ENCODE data around the gene KRTAP10-7. TPM values are rescaled to one million over a fixed set of nuclear protein-coding genes. Genes with fewer than 3 reads are reported as not detected.

Gene KRTAP10-7
- total and polyA plus RNA-seq, 2 donors (not counting 1 experiment from before 2014, with no cell fraction given): not detected

GRCh38 chr21:44650973-44651675 is 50.7 kb downstream of the KRTAP10-7 start:
- Histone ChIP-seq H3K4me1 (ENCODE audit: control insufficient read depth, extremely low read depth, insufficient read depth, low read length) (no peaks in the 10 kb centered on the region), H2AFZ (ENCODE audit: low read length) (no peak overlapping the region), H3K79me2 (ENCODE audit: control insufficient read depth, insufficient read depth, low read length) (no peaks in the 10 kb centered on the region), H4K20me1 (ENCODE audit: control insufficient read depth, extremely low read depth, insufficient read depth, low read length) (no peaks in the 10 kb centered on the region), H3K4me2 (ENCODE audit: extremely low read depth, insufficient read depth, low read length) (no peak overlapping the region), H3K27me3 (ENCODE audit: control insufficient read depth, insufficient read depth, low read length) (no peaks in the 10 kb centered on the region), H3K4me3 (replicated peaks in 1 of 4; ENCODE audit: control extremely low read depth in 1 of 4, insufficient read depth in 1 of 4, low read depth in 3 of 4, low read length in 4 of 4) (no peak overlapping the region), H3K9me3 (ENCODE audit: control insufficient read depth, insufficient read depth, low read depth, low read length) (no peaks in the 10 kb centered on the region), H3K9ac (ENCODE audit: insufficient read depth, low read length) (no peak overlapping the region), H3K36me3 (ENCODE audit: control insufficient read depth, insufficient read depth, low read length) (no peaks in the 10 kb centered on the region), H3K27ac (ENCODE audit: insufficient read depth, low read length) (no peak overlapping the region)
- no peak for DNase-seq (ENCODE audit: low read depth in 2 of 2)
- no peak for TF ChIP-seq EZH2 (IDR thresholded peaks at IDR 0.05; ENCODE audit: low read length, missing control alignments)
- no peak for TF ChIP-seq CTCF (conservative IDR thresholded peaks at IDR 0.05 in 1 of 2, IDR thresholded peaks at IDR 0.05 in 1 of 2; ENCODE audit: low read depth in 1 of 2, low read length in 2 of 2)

Other genes with a start within 250 kb of the KRTAP10-7 start
- not detected in 2 replicates for gene TRPM2, start 247.0 kb upstream of the KRTAP10-7 start, total RNA-seq
- not detected in 2 replicates for gene TRPM2, start 247.0 kb upstream of the KRTAP10-7 start, polyA plus RNA-seq
- 0.26 and 0.50 TPM in 2 replicates for gene LRRC3, start 145.1 kb upstream of the KRTAP10-7 start, total RNA-seq
- gene LRRC3, start 145.1 kb upstream of the KRTAP10-7 start, polyA plus RNA-seq: 0.43 and 0.52 TPM in 2 replicates
- not detected in 2 replicates for gene KRTAP10-1, start 60.4 kb upstream of the KRTAP10-7 start, total RNA-seq
- not detected in 2 replicates for gene KRTAP10-1, start 60.4 kb upstream of the KRTAP10-7 start, polyA plus RNA-seq
- not detected in 2 replicates for gene KRTAP10-2, start 49.1 kb upstream of the KRTAP10-7 start, total RNA-seq
- not detected in 2 replicates for gene KRTAP10-2, start 49.1 kb upstream of the KRTAP10-7 start, polyA plus RNA-seq
- not detected in 2 replicates for gene KRTAP10-3, start 41.8 kb upstream of the KRTAP10-7 start, total RNA-seq
- not detected in 2 replicates for gene KRTAP10-3, start 41.8 kb upstream of the KRTAP10-7 start, polyA plus RNA-seq
- gene KRTAP10-4, start 26.9 kb upstream of the KRTAP10-7 start, total RNA-seq: not detected in 2 replicates
- gene KRTAP10-4, start 26.9 kb upstream of the KRTAP10-7 start, polyA plus RNA-seq: not detected in 2 replicates
- gene KRTAP10-5, start 20.0 kb upstream of the KRTAP10-7 start, total RNA-seq: not detected in 2 replicates
- gene KRTAP10-5, start 20.0 kb upstream of the KRTAP10-7 start, polyA plus RNA-seq: not detected in 2 replicates
- gene KRTAP10-6, start 8.1 kb upstream of the KRTAP10-7 start, total RNA-seq: not detected in 2 replicates
- not detected in 2 replicates for gene KRTAP10-6, start 8.1 kb upstream of the KRTAP10-7 start, polyA plus RNA-seq
- gene KRTAP10-8, start 11.5 kb downstream of the KRTAP10-7 start, total RNA-seq: not detected in 2 replicates
- gene KRTAP10-8, start 11.5 kb downstream of the KRTAP10-7 start, polyA plus RNA-seq: not detected in 2 replicates
- not detected in 2 replicates for gene KRTAP10-9, start 26.5 kb downstream of the KRTAP10-7 start, total RNA-seq
- not detected in 2 replicates for gene KRTAP10-9, start 26.5 kb downstream of the KRTAP10-7 start, polyA plus RNA-seq
- gene KRTAP10-10, start 36.8 kb downstream of the KRTAP10-7 start, total RNA-seq: not detected in 2 replicates
- gene KRTAP10-10, start 36.8 kb downstream of the KRTAP10-7 start, polyA plus RNA-seq: not detected in 2 replicates
- gene KRTAP10-11, start 45.8 kb downstream of the KRTAP10-7 start, total RNA-seq: not detected in 2 replicates
- gene KRTAP10-11, start 45.8 kb downstream of the KRTAP10-7 start, polyA plus RNA-seq: not detected in 2 replicates
- not detected in 2 replicates for gene KRTAP12-4, start 54.1 kb downstream of the KRTAP10-7 start, total RNA-seq
- not detected in 2 replicates for gene KRTAP12-4, start 54.1 kb downstream of the KRTAP10-7 start, polyA plus RNA-seq
- gene KRTAP12-3, start 57.3 kb downstream of the KRTAP10-7 start, total RNA-seq: not detected in 2 replicates
- gene KRTAP12-3, start 57.3 kb downstream of the KRTAP10-7 start, polyA plus RNA-seq: not detected in 2 replicates
- not detected in 2 replicates for gene KRTAP12-2, start 66.3 kb downstream of the KRTAP10-7 start, total RNA-seq
- gene KRTAP12-2, start 66.3 kb downstream of the KRTAP10-7 start, polyA plus RNA-seq: not detected in 2 replicates
- gene KRTAP12-1, start 81.6 kb downstream of the KRTAP10-7 start, total RNA-seq: not detected in 2 replicates
- gene KRTAP12-1, start 81.6 kb downstream of the KRTAP10-7 start, polyA plus RNA-seq: not detected in 2 replicates
- not detected in 2 replicates for gene KRTAP10-12, start 96.6 kb downstream of the KRTAP10-7 start, total RNA-seq
- gene KRTAP10-12, start 96.6 kb downstream of the KRTAP10-7 start, polyA plus RNA-seq: not detected in 2 replicates
- gene TSPEAR, start 111.0 kb downstream of the KRTAP10-7 start, total RNA-seq: not detected in 2 replicates
- not detected in 2 replicates for gene TSPEAR, start 111.0 kb downstream of the KRTAP10-7 start, polyA plus RNA-seq
- gene UBE2G2, start 201.2 kb downstream of the KRTAP10-7 start, total RNA-seq: 61.9 and 74.2 TPM in 2 replicates
- 49.7 and 63.6 TPM in 2 replicates for gene UBE2G2, start 201.2 kb downstream of the KRTAP10-7 start, polyA plus RNA-seq
- 74.2 and 96.3 TPM in 2 replicates for gene SUMO3, start 217.5 kb downstream of the KRTAP10-7 start, total RNA-seq
- 190 and 230 TPM in 2 replicates for gene SUMO3, start 217.5 kb downstream of the KRTAP10-7 start, polyA plus RNA-seq